SK-N-SH (cell line): ENCODE data around the gene WDR48. TPM values are rescaled to one million over a fixed set of nuclear protein-coding genes. Genes with fewer than 3 reads are reported as not detected.
A peak's percentile ranks its signal among the peaks of the same experiment; 100 is the strongest.

Source experiments
- CTCF ChIA-PET: fragments of 300-600, 350-600 bp; formaldehyde crosslinking; extraction: SDS; loops from one replicate; lab custom pipeline; 2021; lab: Yijun Ruan, JAX
- POLR2A ChIA-PET: fragments of 350-600 bp; sonication (Branson Sonifier 250); formaldehyde crosslinking; extraction: SDS; loops from one replicate; lab custom pipeline; 2020; ENCODE audit warnings: antibody characterized with exemption, inconsistent platforms; lab: Yijun Ruan, JAX
- DNase-seq: peaks from one replicate; pipeline ENCODE4 v3.0.0; 2012
- H2AFZ ChIP-seq: fragments of 200-600 bp; sonication (generic); 2 replicates; pipeline ENCODE4 v1.8.1; 2016; ENCODE audit warnings: antibody characterized with exemption, mild to moderate bottlenecking, low read depth
- H3F3A ChIP-seq: fragments of 200-600 bp; sonication (generic); replicated peaks from 2 replicates; pipeline ENCODE3; 2016; ENCODE audit warnings: antibody characterized with exemption, mild to moderate bottlenecking; ENCODE audit not compliant: insufficient read depth
- H3K27ac ChIP-seq, 2 experiments: fragments of 200-500 bp in 1 of 2; fragments of 200-600 bp in 1 of 2; sonication (Bioruptor generic) in 1 of 2; sonication (generic), shearing (Covaris generic) in 1 of 2; 2 replicates each; pipeline versions ENCODE4 v1.5.1 to v1.6.1; 2014 to 2016; ENCODE audit warnings: low read depth in 2 of 2, inconsistent platforms in 1 of 2, low read length in 1 of 2, mild to moderate bottlenecking in 1 of 2, mixed read lengths in 1 of 2
- H3K27me3 ChIP-seq: fragments of 200-600 bp; sonication (generic), shearing (Covaris generic); 2 replicates; pipeline ENCODE4 v1.6.1; 2016; ENCODE audit warnings: mixed run types; ENCODE audit not compliant: insufficient read depth
- H3K36me3 ChIP-seq, 2 experiments: fragments of 200-500 bp in 1 of 2; fragments of 200-600 bp in 1 of 2; sonication (Bioruptor generic) in 1 of 2; sonication (generic) in 1 of 2; replicated peaks in 1 of 2; 2 replicates each; pipeline versions ENCODE3 to v1.5.1; 2014 to 2016; ENCODE audit warnings: low read length in 1 of 2, mild to moderate bottlenecking in 1 of 2; ENCODE audit not compliant: insufficient read depth in 2 of 2, control insufficient read depth in 1 of 2
- H3K4me1 ChIP-seq, 2 experiments: fragments of 200-500 bp in 1 of 2; fragments of 200-600 bp in 1 of 2; sonication (Bioruptor generic) in 1 of 2; sonication (generic), shearing (Covaris generic) in 1 of 2; 2 replicates each; pipeline versions ENCODE4 v1.5.1 to v1.6.1; 2014 to 2016; ENCODE audit warnings: low read depth in 1 of 2, low read length in 1 of 2, mixed run types in 1 of 2; ENCODE audit not compliant: insufficient read depth in 2 of 2, control insufficient read depth in 1 of 2
- H3K4me2 ChIP-seq: fragments of 200-600 bp; sonication (generic), shearing (Covaris generic); 2 replicates; pipeline ENCODE4 v1.6.1; 2017; ENCODE audit warnings: mixed run types
- H3K4me3 ChIP-seq, 2 experiments: fragments of 200-500 bp in 1 of 2; fragments of 200-600 bp in 1 of 2; sonication (Bioruptor generic) in 1 of 2; sonication (generic), shearing (Covaris generic) in 1 of 2; 2 replicates each; pipeline versions ENCODE4 v1.5.1 to v1.8.1; 2014 to 2016; ENCODE audit warnings: low read depth in 2 of 2, inconsistent platforms in 1 of 2, low read length in 1 of 2, mild to moderate bottlenecking in 1 of 2, mixed read lengths in 1 of 2, moderate library complexity in 1 of 2
- H3K79me2 ChIP-seq: fragments of 200-600 bp; sonication (generic); 2 replicates; pipeline ENCODE4 v1.8.1; 2017; ENCODE audit warnings: mild to moderate bottlenecking; ENCODE audit not compliant: insufficient read depth
- H3K9ac ChIP-seq: fragments of 200-600 bp; sonication (generic); 2 replicates; pipeline ENCODE4 v1.6.1; 2017; ENCODE audit warnings: mixed run types
- H3K9me2 ChIP-seq: fragments of 200-600 bp; sonication (generic); 2 replicates; pipeline ENCODE4 v1.6.1; 2017; ENCODE audit warnings: mixed run types
- H3K9me3 ChIP-seq: fragments of 200-600 bp; sonication (generic); 2 replicates; pipeline ENCODE4 v1.6.1; 2017; ENCODE audit warnings: mixed run types, mild to moderate bottlenecking, moderate library complexity
- H4K20me1 ChIP-seq: fragments of 200-600 bp; sonication (generic); 2 replicates; pipeline ENCODE4 v1.6.1; 2017; ENCODE audit warnings: mild to moderate bottlenecking, mixed run types; ENCODE audit not compliant: insufficient read depth
- ELF1 ChIP-seq: IDR thresholded peaks from 2 replicates; pipeline ENCODE4 v1.4.0; 2012
- EP300 ChIP-seq, 2 experiments: IDR thresholded peaks; 2 replicates each; pipeline versions ENCODE4 v1.4.0 to v1.6.1; 2012; ENCODE audit warnings: borderline replicate concordance in 1 of 2, low read depth in 1 of 2, low read length in 1 of 2
- FOXJ3 ChIP-seq: sonication (generic); formaldehyde crosslinking; IDR thresholded peaks from 2 replicates; pipeline ENCODE4 v1.5.1; 2020; ENCODE audit warnings: mild to moderate bottlenecking, missing genetic modification reagents
- FOXM1 ChIP-seq: IDR thresholded peaks from 2 replicates; pipeline ENCODE4 v1.4.0; 2012; ENCODE audit warnings: low read depth, mild to moderate bottlenecking
- MEF2A ChIP-seq: IDR thresholded peaks from 2 replicates; pipeline ENCODE4 v1.4.0; 2012; ENCODE audit warnings: low read depth, borderline replicate concordance
- MXI1 ChIP-seq: IDR thresholded peaks from 2 replicates; pipeline ENCODE4 v1.6.1; 2012; ENCODE audit warnings: mild to moderate bottlenecking, low read depth, low read length, improper control_type of control experiment
- RCOR1 ChIP-seq: fragments of 150-350 bp; IDR thresholded peaks from 2 replicates; pipeline ENCODE4 v1.6.1; 2017; ENCODE audit warnings: antibody characterized with exemption, low read length
- TAF1 ChIP-seq: IDR thresholded peaks from 2 replicates; pipeline ENCODE4 v1.6.1; 2012; ENCODE audit warnings: low read depth, mild to moderate bottlenecking, low read length, moderate library complexity, borderline replicate concordance
- TEAD4 ChIP-seq: IDR thresholded peaks from 2 replicates; pipeline ENCODE4 v1.4.0; 2012; ENCODE audit warnings: mild to moderate bottlenecking, borderline replicate concordance; ENCODE audit not compliant: insufficient read depth
- WGBS: methylation state at CpG from one replicate; pipeline ENCODE4 v1.1.6; 2017; ENCODE audit warnings: low lambda C conversion rate; 5-methylcytosine and 5-hydroxymethylcytosine counted together
- polyA plus RNA-seq, 3 experiments: library from polyadenylated mRNA; depleted of rRNA; stranded (reverse); fragments of >200 nt; gene quantifications; 2 replicates each; pipeline ENCODE4 v1.2.3, GENCODE V29; 2012
- TF ChIP-seq, protein P1 (sequence below): IDR thresholded peaks from 2 replicates; pipeline ENCODE4 v1.4.0; 2012; ENCODE audit warnings: low read depth, borderline replicate concordance
- TF ChIP-seq, protein P2 (sequence below): IDR thresholded peaks from 2 replicates; pipeline ENCODE4 v1.6.1; 2012; ENCODE audit warnings: mild to moderate bottlenecking, low read depth, low read length, moderate library complexity

WDR48 gene
- polyA plus RNA-seq, 1 of the 3 experiments (the other 2 are of a cell fraction), result 12.1 TPM

- Histone ChIP-seq H3K4me1 (no peaks in the 10 kb centered on the region; a peak in 1 of 4 replicates), H3K79me2 (peaks cover 6% of the 10 kb centered on the region; the same call in 1 of the 2 replicates), H3K4me2 (no peak overlapping the region), H3K9me3 (no peaks in the 10 kb centered on the region), H4K20me1 (peaks cover 13% of the 10 kb centered on the region), H3K27me3 (no peaks in the 10 kb centered on the region), H3K27ac (no peak overlapping the region), H2AFZ (no peak overlapping the region), H3K9me2 (no peaks in the 10 kb centered on the region), H3K9ac (no peak overlapping the region), H3F3A (peaks cover 2% of the 10 kb centered on the region), H3K36me3 (peaks cover 44 to 81% of the 10 kb centered on the region in 2 experiments), H3K4me3 (no peak overlapping the region)
- WGBS, result 61% methylated on average over 3 of the region's 3 CpGs
- TF ChIP-seq, protein P1, sequence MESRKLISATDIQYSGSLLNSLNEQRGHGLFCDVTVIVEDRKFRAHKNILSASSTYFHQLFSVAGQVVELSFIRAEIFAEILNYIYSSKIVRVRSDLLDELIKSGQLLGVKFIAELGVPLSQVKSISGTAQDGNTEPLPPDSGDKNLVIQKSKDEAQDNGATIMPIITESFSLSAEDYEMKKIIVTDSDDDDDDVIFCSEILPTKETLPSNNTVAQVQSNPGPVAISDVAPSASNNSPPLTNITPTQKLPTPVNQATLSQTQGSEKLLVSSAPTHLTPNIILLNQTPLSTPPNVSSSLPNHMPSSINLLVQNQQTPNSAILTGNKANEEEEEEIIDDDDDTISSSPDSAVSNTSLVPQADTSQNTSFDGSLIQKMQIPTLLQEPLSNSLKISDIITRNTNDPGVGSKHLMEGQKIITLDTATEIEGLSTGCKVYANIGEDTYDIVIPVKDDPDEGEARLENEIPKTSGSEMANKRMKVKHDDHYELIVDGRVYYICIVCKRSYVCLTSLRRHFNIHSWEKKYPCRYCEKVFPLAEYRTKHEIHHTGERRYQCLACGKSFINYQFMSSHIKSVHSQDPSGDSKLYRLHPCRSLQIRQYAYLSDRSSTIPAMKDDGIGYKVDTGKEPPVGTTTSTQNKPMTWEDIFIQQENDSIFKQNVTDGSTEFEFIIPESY, result no peak
- 0 out of 2 replicates have a peak, but pooled peaks have one; percentile 23 for TF ChIP-seq ELF1
- POLR2A ChIA-PET, result no interaction called here
- no peak for DNase-seq
- CTCF ChIA-PET, result interaction anchor here (0.7 to 1.5 kb wide), 3 partner anchors 9 to 195 kb away, joined by 3 to 7 read pairs (median 4); no protein-coding TSS in a partner anchor
Measured at GRCh38 chr3:39096775-39097174, 45.0 kb downstream of the WDR48 start.

DNA sequence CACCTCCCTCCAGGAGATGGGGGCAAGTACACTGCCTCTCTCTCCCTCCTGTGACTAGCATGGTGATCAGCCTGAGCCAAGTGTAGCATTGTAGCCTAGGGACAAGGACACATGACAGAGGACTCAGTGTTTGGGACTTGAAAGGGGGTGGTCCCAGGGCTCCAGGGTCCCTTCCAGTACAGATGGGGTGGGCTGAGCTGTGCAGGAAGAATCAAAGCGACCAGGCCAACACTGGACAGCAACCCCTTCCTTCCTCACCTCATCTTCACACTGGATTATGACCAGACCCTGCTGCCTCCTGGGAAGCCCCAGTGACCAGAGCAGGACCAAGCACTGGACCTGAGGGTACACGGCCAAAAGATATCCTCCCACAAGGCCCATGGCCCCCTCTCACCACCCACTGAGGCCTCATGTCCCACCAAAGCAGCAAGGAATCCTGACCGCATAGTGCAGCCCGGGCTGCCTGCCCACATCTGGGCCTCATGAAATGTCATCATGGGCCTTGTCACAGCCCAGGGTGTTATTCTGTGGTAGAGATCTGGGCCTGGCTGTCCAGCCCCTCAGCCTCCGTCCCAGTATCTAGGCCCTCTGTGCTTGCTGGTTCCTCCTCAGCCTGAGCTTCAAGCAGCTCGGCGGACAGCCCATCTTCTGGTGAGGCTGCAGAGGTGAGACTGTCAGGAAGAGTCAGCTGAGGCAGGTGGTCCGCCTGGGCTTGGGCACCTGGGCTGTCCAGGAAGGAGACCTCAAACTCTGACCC lies 46.1 kb downstream of the WDR48 start:
- CTCF ChIA-PET, result interaction anchor here (1.5 kb wide), 1 partner anchor 194 kb away, joined by 5 read pairs; no protein-coding TSS in a partner anchor

More for the DNA sequence above, 46.1 kb downstream of the WDR48 start:
- Histone ChIP-seq H3F3A (peaks cover 6% of the 10 kb centered on the region), H3K9ac (no peak overlapping the region), H3K79me2 (peaks cover 12% of the 10 kb centered on the region; the same call in 1 of the 2 replicates), H3K4me3 (no peak overlapping the region), H3K27me3 (no peaks in the 10 kb centered on the region), H3K4me1 (no peaks in the 10 kb centered on the region; a peak in 1 of 4 replicates), H3K27ac (no peak overlapping the region), H3K36me3 (peaks cover 36 to 80% of the 10 kb centered on the region in 2 experiments), H3K9me2 (no peaks in the 10 kb centered on the region), H3K4me2 (no peak overlapping the region), H2AFZ (no peak overlapping the region), H3K9me3 (no peaks in the 10 kb centered on the region), H4K20me1 (peaks cover 18% of the 10 kb centered on the region)
- POLR2A ChIA-PET, result no interaction called here
- TF ChIP-seq RCOR1 (no peak), TEAD4 (no peak), FOXM1 (no peak), EP300 (IDR thresholded peaks at IDR 0.05; ENCODE audit: borderline replicate concordance in 1 of 2, low read depth in 1 of 2, low read length in 1 of 2) (no peak), MEF2A (no peak), ELF1 (no peak), TAF1 (no peak), FOXJ3 (CRISPR knock-in tag) (no peak), MXI1 (no peak)
- TF ChIP-seq, protein P1, result no peak
- TF ChIP-seq, protein P2, sequence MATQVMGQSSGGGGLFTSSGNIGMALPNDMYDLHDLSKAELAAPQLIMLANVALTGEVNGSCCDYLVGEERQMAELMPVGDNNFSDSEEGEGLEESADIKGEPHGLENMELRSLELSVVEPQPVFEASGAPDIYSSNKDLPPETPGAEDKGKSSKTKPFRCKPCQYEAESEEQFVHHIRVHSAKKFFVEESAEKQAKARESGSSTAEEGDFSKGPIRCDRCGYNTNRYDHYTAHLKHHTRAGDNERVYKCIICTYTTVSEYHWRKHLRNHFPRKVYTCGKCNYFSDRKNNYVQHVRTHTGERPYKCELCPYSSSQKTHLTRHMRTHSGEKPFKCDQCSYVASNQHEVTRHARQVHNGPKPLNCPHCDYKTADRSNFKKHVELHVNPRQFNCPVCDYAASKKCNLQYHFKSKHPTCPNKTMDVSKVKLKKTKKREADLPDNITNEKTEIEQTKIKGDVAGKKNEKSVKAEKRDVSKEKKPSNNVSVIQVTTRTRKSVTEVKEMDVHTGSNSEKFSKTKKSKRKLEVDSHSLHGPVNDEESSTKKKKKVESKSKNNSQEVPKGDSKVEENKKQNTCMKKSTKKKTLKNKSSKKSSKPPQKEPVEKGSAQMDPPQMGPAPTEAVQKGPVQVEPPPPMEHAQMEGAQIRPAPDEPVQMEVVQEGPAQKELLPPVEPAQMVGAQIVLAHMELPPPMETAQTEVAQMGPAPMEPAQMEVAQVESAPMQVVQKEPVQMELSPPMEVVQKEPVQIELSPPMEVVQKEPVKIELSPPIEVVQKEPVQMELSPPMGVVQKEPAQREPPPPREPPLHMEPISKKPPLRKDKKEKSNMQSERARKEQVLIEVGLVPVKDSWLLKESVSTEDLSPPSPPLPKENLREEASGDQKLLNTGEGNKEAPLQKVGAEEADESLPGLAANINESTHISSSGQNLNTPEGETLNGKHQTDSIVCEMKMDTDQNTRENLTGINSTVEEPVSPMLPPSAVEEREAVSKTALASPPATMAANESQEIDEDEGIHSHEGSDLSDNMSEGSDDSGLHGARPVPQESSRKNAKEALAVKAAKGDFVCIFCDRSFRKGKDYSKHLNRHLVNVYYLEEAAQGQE, result no peak
- 87% methylated on average over 3 of the region's 8 CpGs for WGBS
- no peak for DNase-seq
